8988T (cell line): ENCODE data around the gene COL9A3.

Experiments used
- DNase-seq: peaks from one replicate; pipeline ENCODE4 v3.0.0; 2011

Gene COL9A3

GRCh38 chr20:62778601-62779416 is 38.0 kb upstream of the COL9A3 start:
- peak; percentile 32 for DNase-seq

- DNase-seq = no peak
These were observed 37.5 kb upstream of the COL9A3 start for GRCh38 chr20:62779417-62779685.

GRCh38 chr20:62780204-62780603 is 36.6 kb upstream of the COL9A3 start:
- no peak for DNase-seq

GRCh38 chr20:62780696-62781095 is 36.2 kb upstream of the COL9A3 start:
- no peak for DNase-seq

- DNase-seq = no peak
These were observed 34.5 kb upstream of the COL9A3 start for GRCh38 chr20:62782149-62782892.

GRCh38 chr20:62782893-62783278 is 34.0 kb upstream of the COL9A3 start:
- no peak for DNase-seq

- no peak for DNase-seq
These were observed 32.4 kb upstream of the COL9A3 start for GRCh38 chr20:62784497-62784896.

- DNase-seq = no peak
These were observed 31.5 kb upstream of the COL9A3 start for GRCh38 chr20:62785393-62785792.

- DNase-seq = no peak
These were observed 30.7 kb upstream of the COL9A3 start for GRCh38 chr20:62786157-62786556.

- no peak for DNase-seq
These were observed 29.5 kb upstream of the COL9A3 start for GRCh38 chr20:62787321-62787720.

- DNase-seq = no peak
These were observed 29.0 kb upstream of the COL9A3 start for GRCh38 chr20:62787866-62788265.

- no peak for DNase-seq
These were observed 28.2 kb upstream of the COL9A3 start for GRCh38 chr20:62788607-62789006.

GRCh38 chr20:62790075-62790474 is 26.8 kb upstream of the COL9A3 start:
- no peak for DNase-seq

GRCh38 chr20:62791301-62792181 is 25.3 kb upstream of the COL9A3 start:
- DNase-seq = peak; percentile 96

GRCh38 chr20:62792182-62792939 is 24.5 kb upstream of the COL9A3 start:
- peak; percentile 21 for DNase-seq

- DNase-seq = no peak
These were observed 23.7 kb upstream of the COL9A3 start for GRCh38 chr20:62792940-62793756.

- no peak for DNase-seq
These were observed 23.2 kb upstream of the COL9A3 start for GRCh38 chr20:62793757-62794006.

- peak; percentile 98 for DNase-seq
These were observed 22.7 kb upstream of the COL9A3 start for GRCh38 chr20:62794007-62794724.

- peak; percentile 90 for DNase-seq
These were observed 21.7 kb upstream of the COL9A3 start for GRCh38 chr20:62795023-62795761.

- DNase-seq = no peak
These were observed 20.0 kb upstream of the COL9A3 start for GRCh38 chr20:62796699-62797491.
